NT2/D1 (cell line): ENCODE results near the gene MACROH2A2.
A peak's percentile ranks its signal among the peaks of the same experiment; 100 is the strongest.
"Not testable (repeated sequence)": the region's sequence is repeated elsewhere in the genome, so short reads cannot be mapped to it uniquely, and the experiment has no call there.

ENCODE experiments used
- DNase-seq: peaks from one replicate; pipeline ENCODE4 v3.0.0-alpha.2; 2011; ENCODE audit warnings: low read depth, low spot score
- H3K27me3 ChIP-seq: 2 replicates; pipeline ENCODE4 v1.6.0; 2011; ENCODE audit warnings: mild to moderate bottlenecking; ENCODE audit not compliant: insufficient read length, insufficient read depth
- H3K36me3 ChIP-seq: 2 replicates; pipeline ENCODE4 v1.6.1; 2011; ENCODE audit warnings: mild to moderate bottlenecking, low read length, mixed read lengths; ENCODE audit not compliant: insufficient read depth, insufficient read length
- H3K4me1 ChIP-seq: 2 replicates; pipeline ENCODE4 v1.5.1; 2011; ENCODE audit not compliant: insufficient read depth, insufficient read length
- H3K4me3 ChIP-seq: 2 replicates; pipeline ENCODE4 v1.5.1; 2011; ENCODE audit warnings: low read depth; ENCODE audit not compliant: insufficient read length
- H3K9ac ChIP-seq: 2 replicates; pipeline ENCODE4 v1.6.0; 2011; ENCODE audit warnings: low read depth; ENCODE audit not compliant: insufficient read length
- H3K9me3 ChIP-seq: 2 replicates; pipeline ENCODE4 v1.5.1; 2011; ENCODE audit warnings: mild to moderate bottlenecking, low read length; ENCODE audit not compliant: insufficient read depth
- SUZ12 ChIP-seq: IDR thresholded peaks from 2 replicates; pipeline ENCODE4 v1.6.1; 2011; ENCODE audit not compliant: insufficient read length, insufficient read depth; ENCODE audit errors: extremely low read depth
- YY1 ChIP-seq: IDR thresholded peaks from 2 replicates; pipeline ENCODE4 v1.6.1; 2011; ENCODE audit not compliant: insufficient read length, insufficient read depth
- ZNF274 ChIP-seq: IDR thresholded peaks from 2 replicates; pipeline ENCODE4 v1.6.1; 2011; ENCODE audit warnings: mild to moderate bottlenecking, low read depth, low read length

Gene MACROH2A2

DNA sequence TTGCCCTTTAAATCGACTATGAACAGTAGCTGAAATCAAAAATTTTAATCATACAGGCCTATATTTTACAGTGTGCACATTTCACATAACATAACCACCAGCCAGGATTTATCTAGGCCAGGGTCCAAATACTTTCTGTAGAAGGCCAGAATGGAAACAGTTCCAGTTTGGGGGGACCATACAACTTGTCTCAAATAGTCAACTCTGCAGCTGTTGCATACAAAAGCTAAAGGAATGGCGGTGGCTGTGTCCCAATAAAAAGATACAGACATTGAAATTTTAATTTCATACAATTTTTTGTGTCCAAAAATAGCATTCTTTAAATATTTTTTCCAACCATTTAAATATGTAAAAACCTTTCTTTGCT lies 94.6 kb downstream of the MACROH2A2 start:
- Histone ChIP-seq H3K36me3 (peaks cover 42% of the 10 kb centered on the region), H3K9ac (peak overlapping the region; percentile 53), H3K4me3 (no peak overlapping the region), H3K9me3 (no peaks in the 10 kb centered on the region), H3K4me1 (peaks cover 4% of the 10 kb centered on the region), H3K27me3 (no peaks in the 10 kb centered on the region)
- DNase-seq = no peak
- no peak for TF ChIP-seq YY1

DNA sequence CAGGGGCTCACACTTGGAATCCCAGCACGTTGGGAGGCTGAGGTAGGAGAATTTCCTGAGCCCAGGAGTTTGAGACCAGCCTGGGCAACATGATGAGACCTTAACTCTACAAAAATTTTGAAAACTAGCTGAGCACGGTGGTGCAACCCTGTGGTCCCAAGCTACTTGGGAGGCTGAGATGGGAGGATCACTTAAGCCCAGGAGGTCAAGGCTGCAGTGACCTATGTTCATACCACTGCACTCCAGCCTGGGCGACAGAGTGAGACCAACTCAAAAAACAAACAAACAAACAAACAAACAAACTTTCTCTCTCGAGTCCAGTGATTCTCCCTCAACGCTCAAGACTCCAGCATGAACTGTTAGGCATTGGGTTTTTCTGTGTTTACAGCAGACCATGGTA lies 95.9 kb downstream of the MACROH2A2 start:
- no peak overlapping the region for H3K9ac ChIP-seq
- no peaks in the 10 kb centered on the region for H3K27me3 ChIP-seq
- DNase-seq = no peak
- H3K4me3 ChIP-seq = no peak overlapping the region
- H3K4me1 ChIP-seq = peaks cover 4% of the 10 kb centered on the region
- TF ChIP-seq SUZ12 (no peak), YY1 (no peak), ZNF274 (no peak)
- H3K9me3 ChIP-seq = no peaks in the 10 kb centered on the region
- peaks cover 53% of the 10 kb centered on the region for H3K36me3 ChIP-seq

GRCh38 chr10:70155255-70155838 lies 102.7 kb downstream of the MACROH2A2 start:
- Histone ChIP-seq H3K36me3 (peaks cover 80% of the 10 kb centered on the region), H3K9ac (no peak overlapping the region), H3K27me3 (no peaks in the 10 kb centered on the region), H3K4me1 (no peaks in the 10 kb centered on the region), H3K9me3 (no peaks in the 10 kb centered on the region), H3K4me3 (no peak overlapping the region)
- no peak for TF ChIP-seq YY1
- TF ChIP-seq ZNF274 = no peak
- TF ChIP-seq SUZ12 = no peak
- no peak for DNase-seq

GRCh38 chr10:70158113-70158512 lies 105.5 kb downstream of the MACROH2A2 start:
- Histone ChIP-seq H3K36me3 (peaks cover 70% of the 10 kb centered on the region), H3K9ac (no peak overlapping the region), H3K4me1 (no peaks in the 10 kb centered on the region), H3K27me3 (no peaks in the 10 kb centered on the region), H3K9me3 (no peaks in the 10 kb centered on the region), H3K4me3 (no peak overlapping the region)
- TF ChIP-seq SUZ12 (no peak), YY1 (no peak), ZNF274 (no peak)
- no peak for DNase-seq

DNA sequence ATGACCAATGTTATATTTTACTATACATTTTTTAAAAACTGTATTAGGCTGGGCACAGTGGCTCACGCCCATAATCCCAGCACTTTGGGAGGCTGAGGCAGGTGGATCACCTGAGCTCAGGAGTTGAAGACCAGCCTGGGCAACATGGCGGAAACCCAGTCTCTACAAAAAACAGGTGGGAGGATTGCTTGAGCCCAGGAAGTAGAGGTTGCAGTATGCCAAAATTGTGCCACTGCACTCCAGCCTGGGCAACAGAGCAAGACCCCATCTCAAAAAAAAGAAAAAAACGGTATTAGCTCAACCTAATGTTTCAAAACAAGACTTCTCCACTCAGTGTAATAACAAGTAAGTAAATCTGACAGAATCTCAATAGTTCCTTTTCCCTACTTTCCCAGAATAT lies 106.7 kb downstream of the MACROH2A2 start:
- peaks cover 67% of the 10 kb centered on the region for H3K36me3 ChIP-seq

DNA sequence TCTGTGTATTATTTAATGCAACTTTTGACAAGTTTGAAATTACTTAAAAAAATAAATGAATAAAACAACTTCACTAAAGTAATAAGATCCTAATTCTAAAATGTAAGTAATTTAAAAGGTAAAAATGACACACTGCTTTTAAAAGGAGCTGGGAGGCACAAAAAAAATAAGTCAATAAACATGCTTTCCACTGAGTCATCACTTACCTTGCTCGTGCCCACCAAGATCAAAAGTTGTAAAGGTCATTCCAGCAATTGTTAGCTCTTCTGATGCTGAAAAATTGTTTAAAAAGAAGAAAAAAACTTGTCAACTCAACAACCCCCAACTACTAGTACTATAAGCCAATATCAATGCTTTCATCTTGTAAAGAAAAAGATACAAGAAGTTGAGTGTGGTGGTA lies 108.2 kb downstream of the MACROH2A2 start:
- Histone ChIP-seq H3K4me1 (no peaks in the 10 kb centered on the region), H3K9me3 (no peaks in the 10 kb centered on the region), H3K36me3 (peaks cover 74% of the 10 kb centered on the region), H3K27me3 (no peaks in the 10 kb centered on the region), H3K9ac (no peak overlapping the region), H3K4me3 (no peak overlapping the region)
- TF ChIP-seq ZNF274 = no peak
- TF ChIP-seq YY1 = no peak
- TF ChIP-seq SUZ12 = no peak
- no peak for DNase-seq

More for the DNA sequence above, 106.7 kb downstream of the MACROH2A2 start:
- not testable (repeated sequence) for H3K27me3 ChIP-seq, H3K9me3 ChIP-seq, H3K9ac ChIP-seq, H3K4me1 ChIP-seq, H3K4me3 ChIP-seq, DNase-seq
